ENCODE results near the gene EEF1AKMT1.

DNA sequence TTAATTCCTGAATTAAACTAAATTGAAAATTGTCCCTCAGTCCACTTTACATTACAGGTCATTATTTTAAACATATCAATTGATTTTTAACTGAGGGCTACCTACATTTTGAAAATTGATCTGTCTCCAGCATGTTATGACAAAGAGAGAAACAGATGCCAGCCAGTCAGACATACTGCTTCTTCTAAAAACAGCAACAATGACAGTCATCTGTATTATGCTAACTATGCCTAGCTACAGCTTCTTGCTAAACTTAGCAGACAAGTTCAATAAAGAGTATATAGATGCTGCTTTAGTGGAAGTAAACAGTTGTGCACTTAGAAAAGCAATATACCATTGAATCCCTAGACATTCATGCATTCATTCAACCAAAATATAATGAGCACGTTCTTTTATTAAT lies 48.6 kb upstream of the EEF1AKMT1 start:
- TF ChIP-seq POLR2A (IDR thresholded peaks at IDR 0.05): no peak
- no peak for TF ChIP-seq CTCF (IDR thresholded peaks at IDR 0.05)
- no peak for TF ChIP-seq POLR2AphosphoS5 (IDR thresholded peaks at IDR 0.05)
- no peak for TF ChIP-seq EP300 (IDR thresholded peaks at IDR 0.05; ENCODE audit: low read depth)

All from transverse colon (tissue), 4 donors.